Aorta (tissue), 5 donors: ENCODE measurements around the gene CA9. TPM values are rescaled to one million over a fixed set of nuclear protein-coding genes. Genes with fewer than 3 reads are reported as not detected.

Source experiments
- ATAC-seq: fragments of 200-7000 bp; cut with Tn5 transposase; one replicate; pipeline ENCODE4 v1.9.1; 2022; ENCODE audit warnings: moderate library complexity; ENCODE audit not compliant: low FRiP score
- DNase-seq, 2 donors: peaks; one replicate each; pipeline ENCODE4 v3.0.0-alpha.2; 2020
- H3K27ac ChIP-seq, 2 donors: one replicate each; pipeline ENCODE4 v1.5.1; 2013; ENCODE audit warnings: low read length in 2 of 2, mild to moderate bottlenecking in 2 of 2, moderate library complexity in 2 of 2, control low read depth in 1 of 2, inconsistent platforms in 1 of 2, low read depth in 1 of 2
- H3K27me3 ChIP-seq, 2 donors: one replicate each; pipeline ENCODE4 v1.6.1; 2013; ENCODE audit warnings: control low read depth in 1 of 2, low read length in 1 of 2, mild to moderate bottlenecking in 1 of 2, moderate library complexity in 1 of 2; ENCODE audit not compliant: insufficient read depth in 2 of 2, control insufficient read depth in 1 of 2
- H3K36me3 ChIP-seq, 2 donors: one replicate each; pipeline ENCODE4 v1.6.1; 2013; ENCODE audit warnings: control low read depth in 1 of 2, low read length in 1 of 2, mild to moderate bottlenecking in 1 of 2; ENCODE audit not compliant: insufficient read depth in 2 of 2, control insufficient read depth in 1 of 2
- H3K4me1 ChIP-seq, 2 donors: one replicate each; pipeline ENCODE4 v1.6.1; 2013; ENCODE audit warnings: low read length in 2 of 2, control low read depth in 1 of 2, mild to moderate bottlenecking in 1 of 2, moderate library complexity in 1 of 2; ENCODE audit not compliant: insufficient read depth in 2 of 2, control insufficient read depth in 1 of 2
- H3K4me3 ChIP-seq, 2 donors: one replicate each; pipeline ENCODE4 v1.5.1; 2013; ENCODE audit warnings: low read length in 2 of 2, control low read depth in 1 of 2, mild to moderate bottlenecking in 1 of 2
- H3K9me3 ChIP-seq: one replicate; pipeline ENCODE4 v1.6.1; 2013; ENCODE audit warnings: mild to moderate bottlenecking, low read length; ENCODE audit not compliant: control insufficient read depth
- WGBS, 2 donors: extraction: QIAGEN DNeasy Blood & Tissue Kit; methylation state at CpG; one replicate each; pipeline ENCODE4 v1.1.7; 2013; 5-methylcytosine and 5-hydroxymethylcytosine counted together
- intact Hi-C, 2 donors: fragments of 100-400 bp; cut with DNase I; formaldehyde crosslinking; loops; one replicate each; pipeline versions ENCODE4 v1.14.2 to v1.15.0; 2022
- polyA plus RNA-seq, 2 donors: library from polyadenylated mRNA; stranded (reverse); fragments of 200-250 nt; gene quantifications; one replicate each; pipeline ENCODE4 v1.2.3, GENCODE V29; 2013
- total RNA-seq, 2 donors: library from RNA; stranded (reverse); fragmentation: NEBNext Ultra II Directional; extraction: Animal tissue kit (Norgen Biotek cat#: 25700); gene quantifications; one replicate each; pipeline ENCODE4 v1.2.1, GENCODE V29; 2021
- donor health status: healthy with polysubstance abuse.
- donor health status: Bipolar disorder and iron deficiency.
- donor health status: DM: no; HTN: no; CAD: no.
- donor health status: DM: no; HTN: no; CAD: no.
- donor health status: DM: yes; HTN: yes; CAD: no.

CA9 gene
- total and polyA plus RNA-seq, 4 donors: 0.79 to 8.8 (median 4.3) TPM; not detected in 1

- DNase-seq (no peak), ATAC-seq (no peak)
- no peaks in the 10 kb centered on the region for H3K27me3 ChIP-seq
- H3K27ac ChIP-seq: no peak overlapping the region
- no peak overlapping the region for H3K4me3 ChIP-seq
- 69% methylated on average over 7 of the region's 7 CpGs for WGBS, 2 donors
- peaks cover 8 to 54% of the 10 kb centered on the region in 2 donors for H3K36me3 ChIP-seq
- H3K9me3 ChIP-seq: no peaks in the 10 kb centered on the region
- intact Hi-C loops: no loop called here
- H3K4me1 ChIP-seq: no peaks in the 10 kb centered on the region
These were observed 37.2 kb downstream of the CA9 start for GRCh38 chr9:35710818-35711500.

GRCh38 chr9:35711501-35712428 lies 38.0 kb downstream of the CA9 start:
- 80 to 82% methylated on average over 21 of the region's 21 CpGs for WGBS, 2 donors
- DNase-seq: no peak
- Histone ChIP-seq H3K27me3 (no peaks in the 10 kb centered on the region), H3K36me3 (peaks cover 8 to 48% of the 10 kb centered on the region in 2 donors), H3K4me3 (no peak overlapping the region), H3K27ac (no peak overlapping the region), H3K9me3 (no peaks in the 10 kb centered on the region), H3K4me1 (no peaks in the 10 kb centered on the region)
- ATAC-seq: no peak
- intact Hi-C loops: no loop called here

- no peak overlapping the region for H3K4me3 ChIP-seq
- no peaks in the 10 kb centered on the region for H3K4me1 ChIP-seq
- ATAC-seq (no peak), DNase-seq (peak; percentile 21 to 55)
- H3K27ac ChIP-seq: no peak overlapping the region
- intact Hi-C loops: no loop called here
- WGBS, 2 donors: 78 to 84% methylated on average over 11 of the region's 11 CpGs
- H3K27me3 ChIP-seq: no peaks in the 10 kb centered on the region
- peaks cover 17 to 49% of the 10 kb centered on the region in 2 donors for H3K36me3 ChIP-seq
- no peaks in the 10 kb centered on the region for H3K9me3 ChIP-seq
These were observed 39.2 kb downstream of the CA9 start for GRCh38 chr9:35712762-35713400.

GRCh38 chr9:35713578-35713977 lies 39.9 kb downstream of the CA9 start:
- Histone ChIP-seq H3K4me1 (no peaks in the 10 kb centered on the region), H3K9me3 (no peaks in the 10 kb centered on the region), H3K27me3 (no peaks in the 10 kb centered on the region), H3K36me3 (peaks cover 17 to 47% of the 10 kb centered on the region in 2 donors), H3K4me3 (no peak overlapping the region), H3K27ac (no peak overlapping the region)
- WGBS, 2 donors: 88 to 92% methylated on average over 3 of the region's 3 CpGs
- no peak for ATAC-seq
- no peak for DNase-seq
- intact Hi-C loops: no loop called here

GRCh38 chr9:35714123-35714522 lies 40.4 kb downstream of the CA9 start:
- no peak for ATAC-seq

GRCh38 chr9:35714579-35715252 lies 41.0 kb downstream of the CA9 start:
- H3K27ac ChIP-seq: peak overlapping the region in 1 of 2 donors; percentile 4
- WGBS, 2 donors: 91 to 93% methylated on average over 13 of the region's 13 CpGs
- DNase-seq: peak in 1 of 2 donors; percentile 16
- H3K4me1 ChIP-seq: no peaks in the 10 kb centered on the region
- intact Hi-C loops: no loop called here
- H3K4me3 ChIP-seq: no peak overlapping the region
- ATAC-seq: no peak
- H3K27me3 ChIP-seq: no peaks in the 10 kb centered on the region
- H3K36me3 ChIP-seq: peaks cover 18 to 57% of the 10 kb centered on the region in 2 donors
- no peaks in the 10 kb centered on the region for H3K9me3 ChIP-seq

More at GRCh38 chr9:35714123-35714522, 40.4 kb downstream of the CA9 start:
- peak; percentile 29 to 59 for DNase-seq
- no peak overlapping the region for H3K27ac ChIP-seq
- H3K27me3 ChIP-seq: no peaks in the 10 kb centered on the region
- H3K36me3 ChIP-seq: peaks cover 17 to 51% of the 10 kb centered on the region in 2 donors
- WGBS, 2 donors: 73 to 78% methylated on average over 6 of the region's 6 CpGs
- H3K4me1 ChIP-seq: no peaks in the 10 kb centered on the region
- no peak overlapping the region for H3K4me3 ChIP-seq
- intact Hi-C loops: no loop called here
- no peaks in the 10 kb centered on the region for H3K9me3 ChIP-seq

GRCh38 chr9:35716230-35716629 lies 42.5 kb downstream of the CA9 start:
- 42 to 47% methylated on average over 4 of the region's 4 CpGs for WGBS, 2 donors
- intact Hi-C loops: no loop called here
- DNase-seq: peak; percentile 45 to 67
- Histone ChIP-seq H3K27me3 (no peaks in the 10 kb centered on the region), H3K9me3 (no peaks in the 10 kb centered on the region), H3K27ac (peak overlapping the region in 1 of 2 donors; percentile 22), H3K4me3 (no peak overlapping the region), H3K36me3 (peaks cover 21 to 60% of the 10 kb centered on the region in 2 donors), H3K4me1 (no peaks in the 10 kb centered on the region)
- peak; percentile 42 for ATAC-seq
